ENCODE results near the gene ITPRIPL2. TPM values are rescaled to one million over a fixed set of nuclear protein-coding genes. Genes with fewer than 3 reads are reported as not detected.

The ITPRIPL2 gene
- total RNA-seq, 1 donor from 2014 or later: 50.8 TPM

GRCh38 chr16:19142939-19143598 is 29.3 kb downstream of the ITPRIPL2 start:
- peak; percentile 21 for DNase-seq (ENCODE audit: low read depth)

- no peak for DNase-seq (ENCODE audit: low read depth)
Observed at GRCh38 chr16:19143599-19143956, 29.8 kb downstream of the ITPRIPL2 start.

- DNase-seq (ENCODE audit: low read depth): no peak
Observed at GRCh38 chr16:19145010-19145409, 31.2 kb downstream of the ITPRIPL2 start.

- no peak for DNase-seq (ENCODE audit: low read depth)
Observed at GRCh38 chr16:19147126-19147525, 33.4 kb downstream of the ITPRIPL2 start.

- DNase-seq (ENCODE audit: low read depth): no peak
Observed at GRCh38 chr16:19147627-19148026, 33.9 kb downstream of the ITPRIPL2 start.

GRCh38 chr16:19148189-19148588 is 34.4 kb downstream of the ITPRIPL2 start:
- no peak for DNase-seq (ENCODE audit: low read depth)

- DNase-seq (ENCODE audit: low read depth): no peak
Observed at GRCh38 chr16:19151310-19151709, 37.5 kb downstream of the ITPRIPL2 start.

GRCh38 chr16:19152042-19152441 is 38.3 kb downstream of the ITPRIPL2 start:
- DNase-seq (ENCODE audit: low read depth): no peak

GRCh38 chr16:19153876-19154275 is 40.1 kb downstream of the ITPRIPL2 start:
- DNase-seq (ENCODE audit: low read depth): no peak

- no peak for DNase-seq (ENCODE audit: low read depth)
Observed at GRCh38 chr16:19162085-19162484, 48.3 kb downstream of the ITPRIPL2 start.

GRCh38 chr16:19163215-19163614 is 49.5 kb downstream of the ITPRIPL2 start:
- DNase-seq (ENCODE audit: low read depth): no peak

GRCh38 chr16:19164285-19164684 is 50.5 kb downstream of the ITPRIPL2 start:
- DNase-seq (ENCODE audit: low read depth): no peak

- no peak for DNase-seq (ENCODE audit: low read depth)
Observed at GRCh38 chr16:19165101-19165500, 51.3 kb downstream of the ITPRIPL2 start.

GRCh38 chr16:19166500-19166899 is 52.7 kb downstream of the ITPRIPL2 start:
- no peak for DNase-seq (ENCODE audit: low read depth)

- DNase-seq (ENCODE audit: low read depth): no peak
Observed at GRCh38 chr16:19167710-19168370, 54.1 kb downstream of the ITPRIPL2 start, which contains the start of gene SYT17. Gene SYT17 (plus strand): TSS chr16:19168240. CDS start chr16:19168647, 407 bp downstream.

- no peak for DNase-seq (ENCODE audit: low read depth)
Observed at GRCh38 chr16:19168371-19169081, 54.8 kb downstream of the ITPRIPL2 start.

GRCh38 chr16:19169082-19169639 is 55.4 kb downstream of the ITPRIPL2 start:
- DNase-seq (ENCODE audit: low read depth): no peak

- DNase-seq (ENCODE audit: low read depth): no peak
Observed at GRCh38 chr16:19170043-19170655, 56.4 kb downstream of the ITPRIPL2 start.

All from renal cortical epithelial cell (primary cell).